B cell (primary cell): ENCODE measurements around the gene PAK6. TPM values are rescaled to one million over a fixed set of nuclear protein-coding genes. Genes with fewer than 3 reads are reported as not detected.

Experiments used
- ATAC-seq: fragments of 200-7000 bp; cut with Tn5 transposase; one replicate; pipeline ENCODE4 v1.10.0; 2021; ENCODE audit warnings: low read depth, mild to moderate bottlenecking, moderate number of reproducible peaks, moderate library complexity
- CTCF ChIA-PET: fragments of 350-600 bp; sonication (Branson Sonifier 250); formaldehyde crosslinking; loops from one replicate; lab custom pipeline; 2021; ENCODE audit warnings: antibody characterized with exemption, inconsistent platforms; lab: Charles Lee
- POLR2A ChIA-PET: fragments of 350-600 bp; sonication (Branson Sonifier 250); formaldehyde crosslinking; loops from one replicate; lab custom pipeline; 2021; ENCODE audit warnings: antibody characterized with exemption; lab: Charles Lee
- DNase-seq: peaks from one replicate; pipeline ENCODE4 v3.0.0; 2013
- H2AFZ ChIP-seq: 2 replicates; pipeline ENCODE4 v1.6.1; 2012; ENCODE audit warnings: mild to moderate bottlenecking, low read depth, low read length; ENCODE audit not compliant: insufficient read depth, poor library complexity, severe bottlenecking
- H3K27ac ChIP-seq, 2 donors: 1 replicate in 1 of 2; 2 replicates in 1 of 2; pipeline ENCODE4 v1.5.1; 2012 to 2013; ENCODE audit warnings: low read length in 2 of 2, mild to moderate bottlenecking in 2 of 2, moderate library complexity in 1 of 2
- H3K27me3 ChIP-seq, 4 experiments: fragments of 200-600 bp in 1 of 4; sonication (generic) in 1 of 4; replicated peaks in 1 of 4; 1 replicate in 2 of 4; 2 replicates in 2 of 4; pipeline versions ENCODE4 v1.6.1 to v1.7.0; 2013 to 2016; ENCODE audit warnings: low read length in 3 of 4, mild to moderate bottlenecking in 2 of 4, mixed read lengths in 1 of 4, moderate library complexity in 1 of 4; ENCODE audit not compliant: insufficient read depth in 4 of 4, control insufficient read depth in 3 of 4; ENCODE audit errors: control extremely low read depth in 1 of 4
- H3K36me3 ChIP-seq, 2 experiments: replicated peaks in 1 of 2; 1 replicate in 1 of 2; 2 replicates in 1 of 2; pipeline versions ENCODE4 v1.6.1 to v1.7.1; 2013; ENCODE audit warnings: low read length in 1 of 2; ENCODE audit not compliant: insufficient read depth in 2 of 2, control insufficient read depth in 1 of 2; ENCODE audit errors: control extremely low read depth in 1 of 2, extremely low read depth in 1 of 2
- H3K4me1 ChIP-seq, 2 donors: fragments of 200-600 bp in 1 of 2; sonication (generic) in 1 of 2; 1 replicate in 1 of 2; 2 replicates in 1 of 2; pipeline versions ENCODE4 v1.5.1 to v1.6.1; 2013 to 2017; ENCODE audit warnings: low read length in 2 of 2; ENCODE audit not compliant: control insufficient read depth in 2 of 2, insufficient read depth in 2 of 2
- H3K4me2 ChIP-seq: replicated peaks from 2 replicates; pipeline ENCODE3; 2012; ENCODE audit warnings: mild to moderate bottlenecking, low read depth, low read length; ENCODE audit not compliant: poor library complexity, severe bottlenecking
- H3K4me3 ChIP-seq, 5 experiments: fragments of 200-600 bp in 1 of 5; sonication (generic) in 1 of 5; 1 replicate in 3 of 5; 2 replicates in 2 of 5; pipeline versions ENCODE4 v1.5.1 to v1.7.0; 2011 to 2016; ENCODE audit warnings: low read length in 4 of 5, mild to moderate bottlenecking in 4 of 5, low read depth in 2 of 5, control low read depth in 1 of 5, moderate library complexity in 1 of 5; ENCODE audit not compliant: insufficient read depth in 1 of 5; ENCODE audit errors: control extremely low read depth in 1 of 5, extremely low read depth in 1 of 5
- H3K79me2 ChIP-seq: fragments of 200-600 bp; sonication (generic); one replicate; pipeline ENCODE4 v1.6.0; 2016; ENCODE audit warnings: low read length; ENCODE audit not compliant: control insufficient read depth, insufficient read depth
- H3K9ac ChIP-seq: fragments of 200-600 bp; sonication (generic); 2 replicates; pipeline ENCODE4 v1.6.1; 2017; ENCODE audit warnings: mild to moderate bottlenecking, low read length, moderate library complexity
- H3K9me3 ChIP-seq, 3 donors: one replicate each; pipeline versions ENCODE4 v1.6.1 to v1.7.1; 2013; ENCODE audit warnings: low read length in 2 of 3; ENCODE audit not compliant: control insufficient read depth in 2 of 3, insufficient read depth in 1 of 3; ENCODE audit errors: control extremely low read depth in 1 of 3
- H4K20me1 ChIP-seq: 2 replicates; pipeline ENCODE4 v1.6.0; 2012; ENCODE audit warnings: mild to moderate bottlenecking, low read length; ENCODE audit not compliant: insufficient read depth, control insufficient read depth, poor library complexity, severe bottlenecking
- H3K27ac Mint-ChIP-seq: one replicate; pipeline ENCODE4 v1.8.0; 2021; ENCODE audit warnings: mixed read lengths
- H3K27me3 Mint-ChIP-seq: one replicate; pipeline ENCODE4 v1.8.0; 2021; ENCODE audit warnings: mixed read lengths
- H3K4me1 Mint-ChIP-seq: one replicate; pipeline ENCODE4 v1.8.0; 2021; ENCODE audit warnings: mixed read lengths
- H3K4me3 Mint-ChIP-seq: one replicate; pipeline ENCODE4 v1.8.0; 2021; ENCODE audit warnings: mixed read lengths
- H3K9me3 Mint-ChIP-seq: one replicate; pipeline ENCODE4 v1.8.0; 2022; ENCODE audit warnings: mixed read lengths; ENCODE audit not compliant: insufficient read depth
- CTCF ChIP-seq: fragments of 200-600 bp; IDR thresholded peaks from one replicate; pipeline ENCODE4 v1.8.0; 2022; ENCODE audit warnings: antibody characterized with exemption, mild to moderate bottlenecking
- EZH2 ChIP-seq: IDR thresholded peaks from 2 replicates; pipeline ENCODE4 v1.6.1; 2012; ENCODE audit warnings: borderline replicate concordance, low read depth, mild to moderate bottlenecking, moderate library complexity, low read length; ENCODE audit not compliant: insufficient read depth, poor library complexity, severe bottlenecking
- WGBS: methylation state at CpG from one replicate; pipeline ENCODE4 v1.1.5; 2013; ENCODE audit warnings: missing lambda C conversion rate; ENCODE audit not compliant: insufficient coverage; 5-methylcytosine and 5-hydroxymethylcytosine counted together
- intact Hi-C: fragments of 100-400 bp; cut with micrococcal nuclease; formaldehyde crosslinking; loops from one replicate; pipeline ENCODE4 v1.10.0; 2022
- polyA plus RNA-seq: library from polyadenylated mRNA; depleted of rRNA; stranded (reverse); fragments of >200 nt; gene quantifications from 2 replicates; pipeline ENCODE4 v1.2.3, GENCODE V29; 2012
- total RNA-seq, 2 donors: library from RNA; stranded (reverse); fragments of 120-200 nt in 1 of 2; gene quantifications; 1 replicate in 1 of 2; 2 replicates in 1 of 2; pipeline versions ENCODE4 v1.2.3 to v1.2.4, GENCODE V29; 2013 to 2022

PAK6 gene
- total and polyA plus RNA-seq, 2 donors (not counting 1 experiment from before 2014, with no cell fraction given), result 0.45 to 1.2 TPM

DNA sequence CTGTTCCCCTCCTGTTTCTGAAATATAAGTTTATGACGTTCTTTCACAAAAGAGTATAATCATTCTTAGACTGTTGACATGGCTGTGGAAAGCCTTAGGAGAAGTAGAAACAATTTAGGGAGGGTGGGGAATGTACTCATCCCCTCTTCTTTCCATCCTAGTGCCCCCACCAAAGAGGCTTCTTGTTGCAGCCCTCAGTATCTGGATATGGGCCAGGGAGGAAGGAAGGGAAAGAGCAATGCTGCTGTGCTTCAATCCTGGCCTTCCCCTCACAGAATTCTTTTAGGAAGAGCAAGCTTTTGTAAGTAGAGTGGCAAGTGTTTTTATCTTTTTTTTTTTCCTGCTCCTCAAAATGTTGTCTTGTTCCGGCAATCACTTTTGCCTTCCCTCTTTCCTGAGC, 86.3 kb downstream of the PAK6 start:
- H3K4me2 ChIP-seq, result peak overlapping the region; percentile 92
- H3K9ac ChIP-seq, result no peak overlapping the region
- DNase-seq (no peak), ATAC-seq (no peak)
- Mint-ChIP-seq H3K9me3 (no peaks in the 10 kb centered on the region), H3K27ac (no peak overlapping the region), H3K4me3 (peak overlapping the region; percentile 85), H3K27me3 (no peaks in the 10 kb centered on the region), H3K4me1 (peaks cover 29% of the 10 kb centered on the region)
- peaks cover 0 to 2% (median 0%) of the 10 kb centered on the region in 3 donors for H3K9me3 ChIP-seq
- H2AFZ ChIP-seq, result no peak overlapping the region
- H3K4me3 ChIP-seq, result peak overlapping the region in 2 of 5 experiments; percentile 38 to 71
- peaks cover 21 to 25% of the 10 kb centered on the region in 2 donors for H3K4me1 ChIP-seq
- POLR2A ChIA-PET, result interaction anchor here (1.5 kb wide), 1 partner anchor 17 kb away, joined by 5 read pairs; the partner anchor contains the start of gene PLCB2
- H3K36me3 ChIP-seq, result no peaks in the 10 kb centered on the region
- no peaks in the 10 kb centered on the region for H4K20me1 ChIP-seq
- intact Hi-C loops, result no loop called here
- H3K27me3 ChIP-seq, result peaks cover 0 to 2% (median 0%) of the 10 kb centered on the region in 4 experiments
- H3K27ac ChIP-seq, result no peak overlapping the region
- no peaks in the 10 kb centered on the region for H3K79me2 ChIP-seq
- TF ChIP-seq CTCF (no peak), EZH2 (no peak)
- 100% methylated on average over 1 of the region's 2 CpGs for WGBS
- CTCF ChIA-PET, result interaction anchor here (0.8 to 7.3 kb wide), 8 partner anchors 12 to 108 kb away, joined by 3 to 134 read pairs (median 6); partner anchors contain the start of genes CCDC9B and PLCB2

- H3K9me3 ChIP-seq, result peaks cover 0 to 2% (median 0%) of the 10 kb centered on the region in 3 donors
- H3K27ac ChIP-seq, result no peak overlapping the region
- DNase-seq (no peak), ATAC-seq (no peak)
- CTCF ChIA-PET, result interaction anchor here (0.9 to 7.3 kb wide), 8 partner anchors 11 to 108 kb away, joined by 3 to 134 read pairs (median 6); partner anchors contain the start of genes CCDC9B and PLCB2
- H3K4me3 ChIP-seq, result no peak overlapping the region
- Mint-ChIP-seq H3K4me3 (peak overlapping the region; percentile 85), H3K4me1 (peaks cover 29% of the 10 kb centered on the region), H3K9me3 (no peaks in the 10 kb centered on the region), H3K27ac (no peak overlapping the region), H3K27me3 (no peaks in the 10 kb centered on the region)
- peaks cover 21% of the 10 kb centered on the region in 2 donors for H3K4me1 ChIP-seq
- H3K36me3 ChIP-seq, result no peaks in the 10 kb centered on the region
- no CpG with 5 or more reads among the region's 2 CpGs for WGBS
- POLR2A ChIA-PET, result no interaction called here
- H3K4me2 ChIP-seq, result peak overlapping the region; percentile 92
- TF ChIP-seq CTCF (no peak), EZH2 (no peak)
- intact Hi-C loops, result no loop called here
- no peaks in the 10 kb centered on the region for H4K20me1 ChIP-seq
- H2AFZ ChIP-seq, result no peak overlapping the region
- no peaks in the 10 kb centered on the region for H3K79me2 ChIP-seq
- no peak overlapping the region for H3K9ac ChIP-seq
- H3K27me3 ChIP-seq, result peaks cover 0 to under 1% (median 0%) of the 10 kb centered on the region in 4 experiments
Measured at GRCh38 chr15:40325700-40326099, 86.8 kb downstream of the PAK6 start.
